Measurements from ENCODE around the gene TRPV5.

TRPV5 gene

GRCh38 chr7:142930126-142930730 lies 3.3 kb downstream of the TRPV5 start:
- H3K27me3 Mint-ChIP-seq, result peaks cover 1% of the 10 kb centered on the region
- no peak overlapping the region for H3K4me3 Mint-ChIP-seq
- no peaks in the 10 kb centered on the region for H3K9me3 Mint-ChIP-seq (ENCODE audit: low read depth)
- no peaks in the 10 kb centered on the region for H3K4me1 Mint-ChIP-seq (ENCODE audit: low read depth)
- no peak overlapping the region for H3K27ac Mint-ChIP-seq
- no peaks in the 10 kb centered on the region for H3K36me3 Mint-ChIP-seq

DNA sequence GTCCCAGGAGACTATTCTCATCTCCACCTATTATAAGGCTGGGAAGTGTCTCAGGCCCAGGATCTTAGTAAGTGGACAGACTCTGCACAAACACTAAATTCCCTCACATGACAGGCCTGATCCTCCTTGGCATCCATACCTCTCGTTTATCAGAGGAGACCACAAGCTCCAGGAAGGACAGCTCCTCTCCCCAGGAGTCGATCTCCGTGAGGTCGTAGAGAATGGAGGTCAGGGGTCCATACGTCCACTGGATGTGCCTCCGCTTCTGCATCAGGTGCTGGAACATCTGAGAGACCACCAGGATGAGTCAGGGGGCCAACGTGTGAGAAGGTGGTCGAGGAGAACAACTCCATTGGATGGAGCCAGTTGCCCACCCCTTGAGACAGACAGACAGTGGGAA lies 5.6 kb downstream of the TRPV5 start:
- no peak overlapping the region for H3K27ac Mint-ChIP-seq
- no peaks in the 10 kb centered on the region for H3K9me3 Mint-ChIP-seq (ENCODE audit: low read depth)
- H3K27me3 Mint-ChIP-seq, result peaks cover 1% of the 10 kb centered on the region
- H3K36me3 Mint-ChIP-seq, result no peaks in the 10 kb centered on the region
- no peaks in the 10 kb centered on the region for H3K4me1 Mint-ChIP-seq (ENCODE audit: low read depth)
- H3K4me3 Mint-ChIP-seq, result no peak overlapping the region

DNA sequence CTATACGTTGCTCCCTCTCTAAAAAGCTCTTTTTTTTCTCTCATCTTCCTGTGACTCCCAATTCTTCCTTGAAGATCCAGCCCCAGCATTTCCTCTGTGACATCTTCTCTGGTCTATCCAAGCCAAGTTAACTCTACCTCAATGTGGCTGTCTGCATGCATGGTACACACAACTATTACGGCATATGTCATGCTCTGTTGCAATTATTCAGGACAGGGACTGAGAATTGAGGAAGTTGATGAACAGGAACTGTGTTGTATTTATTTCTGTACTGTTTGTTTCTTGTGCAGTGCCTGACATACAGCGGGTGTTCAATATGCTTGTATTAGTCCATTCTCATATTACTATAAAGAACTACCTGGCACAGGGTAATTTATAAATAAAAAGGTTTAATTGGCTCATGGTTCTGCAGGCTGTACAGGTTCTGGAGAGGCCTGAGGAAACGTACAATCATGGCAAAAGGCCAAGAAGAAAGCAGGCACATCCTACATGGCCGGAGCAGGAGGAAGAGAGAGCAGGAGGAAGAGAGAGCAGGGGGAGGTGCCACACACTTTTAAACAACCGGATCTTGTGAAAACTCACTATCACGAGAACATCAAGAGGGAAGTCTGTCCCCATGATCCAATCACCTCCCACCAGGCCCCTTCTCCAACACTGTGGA lies 6.3 kb downstream of the TRPV5 start:
- Mint-ChIP-seq H3K36me3 (no peaks in the 10 kb centered on the region), H3K4me3 (no peak overlapping the region), H3K9me3 (ENCODE audit: low read depth) (no peaks in the 10 kb centered on the region)

DNA sequence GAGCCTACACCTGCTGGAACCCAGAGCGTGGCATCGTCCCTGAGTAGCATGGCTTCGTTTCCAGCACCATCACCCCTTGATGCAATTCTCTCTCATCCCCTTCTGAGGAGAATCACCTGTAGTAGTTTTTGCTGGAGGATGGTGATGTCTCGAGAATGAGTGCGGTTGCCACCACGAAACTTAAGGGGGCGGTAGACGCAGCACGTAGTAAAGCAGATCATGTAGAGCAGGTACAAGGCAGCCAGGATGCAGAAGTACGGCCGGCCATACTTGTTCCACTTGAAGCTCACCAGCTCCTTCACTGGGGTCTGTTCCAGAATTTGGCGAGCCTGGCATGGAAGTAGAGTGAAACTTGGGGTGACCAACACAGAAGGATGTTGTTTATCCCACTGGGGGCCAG lies 8.1 kb downstream of the TRPV5 start:
- Mint-ChIP-seq H3K4me1 (ENCODE audit: low read depth) (no peaks in the 10 kb centered on the region), H3K9me3 (ENCODE audit: low read depth) (no peaks in the 10 kb centered on the region), H3K36me3 (no peaks in the 10 kb centered on the region), H3K27me3 (peaks cover 1% of the 10 kb centered on the region), H3K4me3 (no peak overlapping the region), H3K27ac (no peak overlapping the region)

More for the DNA sequence above, 6.3 kb downstream of the TRPV5 start:
- Mint-ChIP-seq H3K27me3 (peaks cover 1% of the 10 kb centered on the region), H3K4me1 (ENCODE audit: low read depth) (no peaks in the 10 kb centered on the region), H3K27ac (no peak overlapping the region)

- H3K27me3 Mint-ChIP-seq, result peaks cover 3% of the 10 kb centered on the region
- no peaks in the 10 kb centered on the region for H3K36me3 Mint-ChIP-seq
- H3K9me3 Mint-ChIP-seq (ENCODE audit: low read depth), result no peaks in the 10 kb centered on the region
- H3K27ac Mint-ChIP-seq, result no peak overlapping the region
- no peaks in the 10 kb centered on the region for H3K4me1 Mint-ChIP-seq (ENCODE audit: low read depth)
- H3K4me3 Mint-ChIP-seq, result no peak overlapping the region
Observed at GRCh38 chr7:142923391-142923790, 10.2 kb downstream of the TRPV5 start.

DNA sequence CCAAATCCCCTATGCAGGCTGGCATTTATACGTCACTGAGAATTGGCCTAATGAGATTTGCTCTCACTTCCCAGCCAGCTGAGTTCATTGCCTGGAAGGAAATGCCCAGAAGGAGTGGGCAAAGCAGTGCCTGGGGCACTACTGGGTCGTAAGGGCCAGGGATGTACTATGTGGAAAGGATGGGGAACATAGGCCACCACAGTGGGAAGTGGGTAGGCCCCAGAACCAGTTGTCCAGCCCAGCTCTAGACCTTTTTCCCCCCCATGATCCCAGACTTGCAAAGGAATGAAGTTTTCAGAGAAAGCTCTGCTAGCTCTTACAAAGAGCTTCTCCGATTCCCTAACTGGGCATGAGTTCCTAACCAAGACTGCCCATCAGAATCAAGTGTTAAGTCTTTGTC lies 13.9 kb downstream of the TRPV5 start:
- Mint-ChIP-seq H3K4me3 (no peak overlapping the region), H3K27me3 (peaks cover 2% of the 10 kb centered on the region), H3K9me3 (ENCODE audit: low read depth) (no peaks in the 10 kb centered on the region), H3K36me3 (no peaks in the 10 kb centered on the region), H3K27ac (no peak overlapping the region), H3K4me1 (ENCODE audit: low read depth) (no peaks in the 10 kb centered on the region)

DNA sequence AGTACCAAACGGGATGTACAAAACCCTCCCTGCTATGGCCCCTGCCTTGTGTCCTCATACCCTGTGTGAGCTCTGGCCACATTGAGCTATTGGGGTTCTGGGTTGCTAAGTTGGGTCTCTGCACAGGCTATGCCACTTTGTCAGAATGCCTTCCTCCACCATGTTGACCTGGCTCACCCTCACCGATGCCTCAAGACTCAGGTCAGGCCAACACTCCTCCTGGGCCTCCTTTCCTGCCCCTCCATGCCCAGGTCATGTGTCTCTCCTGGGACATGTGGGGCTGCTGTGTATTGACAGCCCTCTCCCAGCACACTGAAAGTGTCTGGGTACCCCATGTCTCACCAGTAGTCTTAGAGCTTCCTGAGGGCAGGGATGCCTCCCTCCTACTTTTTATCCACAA lies 14.6 kb downstream of the TRPV5 start:
- no peak overlapping the region for H3K27ac Mint-ChIP-seq

DNA sequence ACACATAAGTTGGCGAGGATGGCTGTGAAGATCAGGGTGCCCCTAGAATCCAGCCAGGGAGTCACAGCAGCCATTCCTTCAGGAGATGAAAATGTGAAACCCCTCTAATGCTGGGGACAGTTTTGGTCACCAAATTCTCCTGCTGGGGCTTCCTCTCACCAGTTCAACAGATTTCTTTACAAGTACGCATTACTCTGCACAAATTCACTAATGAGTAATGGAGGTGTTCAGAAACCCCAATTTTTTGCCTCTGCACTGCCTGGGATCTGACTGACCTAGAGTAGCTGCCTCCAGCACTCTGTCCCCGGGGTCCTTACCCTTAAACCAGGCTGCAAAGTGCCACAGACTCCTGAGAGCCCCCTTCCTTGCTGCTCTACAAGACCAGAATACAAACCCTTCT lies 16.1 kb downstream of the TRPV5 start:
- Mint-ChIP-seq H3K4me3 (no peak overlapping the region), H3K36me3 (no peaks in the 10 kb centered on the region), H3K27ac (no peak overlapping the region), H3K4me1 (ENCODE audit: low read depth) (no peaks in the 10 kb centered on the region), H3K9me3 (ENCODE audit: low read depth) (no peaks in the 10 kb centered on the region), H3K27me3 (peaks cover 8% of the 10 kb centered on the region)

More for the DNA sequence above, 14.6 kb downstream of the TRPV5 start:
- peaks cover 7% of the 10 kb centered on the region for H3K27me3 Mint-ChIP-seq
- H3K4me1 Mint-ChIP-seq (ENCODE audit: low read depth), result no peaks in the 10 kb centered on the region
- H3K9me3 Mint-ChIP-seq (ENCODE audit: low read depth), result no peaks in the 10 kb centered on the region
- no peak overlapping the region for H3K4me3 Mint-ChIP-seq
- no peaks in the 10 kb centered on the region for H3K36me3 Mint-ChIP-seq

GRCh38 chr7:142916508-142916907 lies 17.0 kb downstream of the TRPV5 start:
- H3K27me3 Mint-ChIP-seq, result peaks cover 12% of the 10 kb centered on the region
- no peak overlapping the region for H3K4me3 Mint-ChIP-seq
- no peaks in the 10 kb centered on the region for H3K36me3 Mint-ChIP-seq
- no peaks in the 10 kb centered on the region for H3K9me3 Mint-ChIP-seq (ENCODE audit: low read depth)
- H3K4me1 Mint-ChIP-seq (ENCODE audit: low read depth), result no peaks in the 10 kb centered on the region
- no peak overlapping the region for H3K27ac Mint-ChIP-seq

DNA sequence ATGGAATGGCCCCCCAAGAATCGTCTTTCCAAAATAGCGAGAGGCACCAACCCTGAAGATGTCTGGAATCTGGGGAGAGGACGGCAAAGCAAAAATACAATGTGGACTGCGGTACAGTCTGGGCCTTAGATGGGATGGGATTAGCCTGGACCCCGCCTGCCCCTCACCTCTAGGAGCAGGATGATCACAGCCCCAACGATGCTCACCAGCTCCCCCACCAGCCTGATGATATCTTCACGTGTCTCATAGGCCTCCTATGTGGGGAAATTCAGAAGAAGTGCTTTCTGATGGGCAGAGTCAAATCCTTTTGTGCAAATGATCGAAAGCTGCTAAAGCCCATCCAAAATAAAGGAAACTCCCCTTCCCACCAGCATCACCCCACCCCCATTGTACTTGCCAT lies 18.2 kb downstream of the TRPV5 start:
- H3K4me3 Mint-ChIP-seq, result no peak overlapping the region

GRCh38 chr7:142914121-142914520 lies 19.4 kb downstream of the TRPV5 start:
- H3K4me3 Mint-ChIP-seq, result no peak overlapping the region
- H3K9me3 Mint-ChIP-seq (ENCODE audit: low read depth), result no peaks in the 10 kb centered on the region
- H3K27ac Mint-ChIP-seq, result no peak overlapping the region
- H3K4me1 Mint-ChIP-seq (ENCODE audit: low read depth), result no peaks in the 10 kb centered on the region
- peaks cover 16% of the 10 kb centered on the region for H3K27me3 Mint-ChIP-seq
- no peaks in the 10 kb centered on the region for H3K36me3 Mint-ChIP-seq

More for the DNA sequence above, 18.2 kb downstream of the TRPV5 start:
- Mint-ChIP-seq H3K27ac (no peak overlapping the region), H3K36me3 (no peaks in the 10 kb centered on the region), H3K4me1 (ENCODE audit: low read depth) (no peaks in the 10 kb centered on the region), H3K27me3 (peaks cover 16% of the 10 kb centered on the region), H3K9me3 (ENCODE audit: low read depth) (no peaks in the 10 kb centered on the region)

DNA sequence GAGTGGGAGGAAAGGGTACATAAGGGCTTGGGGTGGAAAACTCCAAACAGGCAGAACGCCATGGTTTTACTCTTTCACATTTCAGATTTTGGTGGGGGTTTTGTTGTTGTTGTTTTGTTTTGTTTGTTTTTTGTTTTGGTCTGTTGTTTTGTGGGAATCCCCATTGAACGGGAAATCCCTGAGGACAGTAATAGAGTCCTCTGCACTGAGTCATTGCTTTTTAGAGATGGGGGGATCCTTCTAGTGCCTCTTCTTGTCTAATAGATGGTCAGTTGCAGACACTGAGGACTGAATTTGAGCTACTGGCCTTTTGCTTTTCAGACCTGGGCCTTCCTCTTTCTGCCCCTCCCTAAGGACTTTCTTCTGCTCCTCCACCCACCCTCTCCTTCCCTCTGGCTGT lies 20.0 kb downstream of the TRPV5 start:
- H3K36me3 Mint-ChIP-seq, result no peaks in the 10 kb centered on the region
- no peaks in the 10 kb centered on the region for H3K9me3 Mint-ChIP-seq (ENCODE audit: low read depth)
- H3K4me1 Mint-ChIP-seq (ENCODE audit: low read depth), result no peaks in the 10 kb centered on the region
- H3K27me3 Mint-ChIP-seq, result peaks cover 18% of the 10 kb centered on the region
- no peak overlapping the region for H3K4me3 Mint-ChIP-seq
- H3K27ac Mint-ChIP-seq, result no peak overlapping the region

DNA sequence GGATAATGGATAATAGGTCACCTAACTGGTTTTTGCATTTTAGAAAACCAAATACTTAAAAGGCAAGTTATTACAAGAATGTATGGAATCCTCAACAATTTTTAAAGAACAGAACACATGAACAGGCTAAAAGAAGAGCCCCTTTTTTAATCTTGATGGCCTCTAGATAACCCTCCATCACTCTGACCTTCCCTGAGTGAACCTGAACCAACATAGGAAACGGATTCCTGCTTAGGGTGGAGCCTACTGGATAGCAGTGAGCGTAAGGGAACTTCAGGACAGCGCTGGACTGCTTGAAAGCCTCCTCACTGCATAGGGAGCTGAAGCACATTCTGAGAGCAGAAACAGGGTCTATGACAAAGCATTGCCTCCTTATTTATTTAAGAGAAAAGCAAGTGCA lies 20.5 kb downstream of the TRPV5 start:
- H3K36me3 Mint-ChIP-seq, result no peaks in the 10 kb centered on the region
- H3K27ac Mint-ChIP-seq, result no peak overlapping the region
- no peak overlapping the region for H3K4me3 Mint-ChIP-seq
- no peaks in the 10 kb centered on the region for H3K4me1 Mint-ChIP-seq (ENCODE audit: low read depth)
- peaks cover 16% of the 10 kb centered on the region for H3K27me3 Mint-ChIP-seq
- no peaks in the 10 kb centered on the region for H3K9me3 Mint-ChIP-seq (ENCODE audit: low read depth)

GRCh38 chr7:142910481-142910880 lies 23.1 kb downstream of the TRPV5 start:
- no peaks in the 10 kb centered on the region for H3K4me1 Mint-ChIP-seq (ENCODE audit: low read depth)
- peaks cover 20% of the 10 kb centered on the region for H3K27me3 Mint-ChIP-seq
- H3K9me3 Mint-ChIP-seq (ENCODE audit: low read depth), result no peaks in the 10 kb centered on the region
- H3K36me3 Mint-ChIP-seq, result no peaks in the 10 kb centered on the region
- no peak overlapping the region for H3K27ac Mint-ChIP-seq
- no peak overlapping the region for H3K4me3 Mint-ChIP-seq

GRCh38 chr7:142910031-142910433 lies 23.5 kb downstream of the TRPV5 start:
- Mint-ChIP-seq H3K27ac (no peak overlapping the region), H3K36me3 (no peaks in the 10 kb centered on the region), H3K27me3 (peaks cover 20% of the 10 kb centered on the region), H3K4me3 (no peak overlapping the region), H3K4me1 (ENCODE audit: low read depth) (no peaks in the 10 kb centered on the region), H3K9me3 (ENCODE audit: low read depth) (no peaks in the 10 kb centered on the region)

All from activated naive CD8-positive, alpha-beta T cell (primary cell).